ENCODE data around the gene OSBPL6.
"Not testable (repeated sequence)": the region's sequence is repeated elsewhere in the genome, so short reads cannot be mapped to it uniquely, and the experiment has no call there.

Gene OSBPL6

GRCh38 chr2:178401994-178402437 lies 207.7 kb downstream of the OSBPL6 start:
- no peak for DNase-seq (ENCODE audit: low read depth in 2 of 2)

GRCh38 chr2:178403671-178404306 lies 209.5 kb downstream of the OSBPL6 start:
- no peak for DNase-seq (ENCODE audit: low read depth in 2 of 2)

GRCh38 chr2:178404368-178404767 lies 210.1 kb downstream of the OSBPL6 start:
- no peak for DNase-seq (ENCODE audit: low read depth in 2 of 2)

GRCh38 chr2:178409261-178409660 lies 214.9 kb downstream of the OSBPL6 start:
- DNase-seq (ENCODE audit: low read depth in 2 of 2): no peak

GRCh38 chr2:178412047-178412446 lies 217.7 kb downstream of the OSBPL6 start:
- DNase-seq (ENCODE audit: low read depth in 2 of 2): no peak

GRCh38 chr2:178412453-178412852 lies 218.1 kb downstream of the OSBPL6 start:
- DNase-seq (ENCODE audit: low read depth in 2 of 2): not testable (repeated sequence)

GRCh38 chr2:178413472-178414265 lies 219.4 kb downstream of the OSBPL6 start:
- DNase-seq (ENCODE audit: low read depth in 2 of 2): peak; percentile 57 to 71

GRCh38 chr2:178414266-178415247 lies 220.2 kb downstream of the OSBPL6 start:
- DNase-seq (ENCODE audit: low read depth in 2 of 2): peak; percentile 54 to 75

- no peak for DNase-seq (ENCODE audit: low read depth in 2 of 2)
Measured at GRCh38 chr2:178415979-178416378, 221.7 kb downstream of the OSBPL6 start.

- no peak for DNase-seq (ENCODE audit: low read depth in 2 of 2)
Measured at GRCh38 chr2:178417916-178418315, 223.6 kb downstream of the OSBPL6 start.

GRCh38 chr2:178418426-178418825 lies 224.1 kb downstream of the OSBPL6 start:
- DNase-seq (ENCODE audit: low read depth in 2 of 2): no peak

- DNase-seq (ENCODE audit: low read depth in 2 of 2): no peak
Measured at GRCh38 chr2:178419123-178419522, 224.8 kb downstream of the OSBPL6 start.

GRCh38 chr2:178420463-178420999 lies 226.2 kb downstream of the OSBPL6 start:
- no peak for DNase-seq (ENCODE audit: low read depth in 2 of 2)

- no peak for DNase-seq (ENCODE audit: low read depth in 2 of 2)
Measured at GRCh38 chr2:178422097-178422496, 227.8 kb downstream of the OSBPL6 start.

- not testable (repeated sequence) for DNase-seq (ENCODE audit: low read depth in 2 of 2)
Measured at GRCh38 chr2:178423746-178424145, 229.4 kb downstream of the OSBPL6 start.

GRCh38 chr2:178425255-178425827 lies 231.0 kb downstream of the OSBPL6 start:
- DNase-seq (ENCODE audit: low read depth in 2 of 2): no peak

GRCh38 chr2:178426388-178426787 lies 232.1 kb downstream of the OSBPL6 start:
- no peak for DNase-seq (ENCODE audit: low read depth in 2 of 2)

- DNase-seq (ENCODE audit: low read depth in 2 of 2): no peak
Measured at GRCh38 chr2:178427458-178427857, 233.1 kb downstream of the OSBPL6 start.

GRCh38 chr2:178428396-178428806 lies 234.1 kb downstream of the OSBPL6 start:
- DNase-seq (ENCODE audit: low read depth in 2 of 2): no peak

GRCh38 chr2:178429336-178429735 lies 235.0 kb downstream of the OSBPL6 start:
- no peak for DNase-seq (ENCODE audit: low read depth in 2 of 2)

GRCh38 chr2:178436662-178437061 lies 242.3 kb downstream of the OSBPL6 start:
- DNase-seq (ENCODE audit: low read depth in 2 of 2): no peak

Data from stimulated activated CD4-positive, alpha-beta T cell treated with anti-CD3 and anti-CD28 coated beads, Interleukin-12 subunit alpha, Interleukin-12 subunit beta, amount 100 ng/mL, for 24 hours (primary cell).